Peyer's patch (tissue), 4 donors: ENCODE data around the gene ZNF66.

Source experiments
- CTCF ChIP-seq, 6 experiments: fragments of 450-650 bp in 4 of 6; fragments of 200-600 bp in 2 of 6; sonication (generic) in 1 of 6; IDR thresholded peaks; one replicate each; pipeline ENCODE4 v1.5.1; 2017 to 2019; ENCODE audit warnings: antibody characterized with exemption in 6 of 6, mild to moderate bottlenecking in 3 of 6, moderate library complexity in 1 of 6
- POLR2A ChIP-seq, 2 donors: fragments of 450-650 bp; IDR thresholded peaks; one replicate each; pipeline ENCODE4 v1.5.1; 2017; ENCODE audit warnings: antibody characterized with exemption in 2 of 2, mild to moderate bottlenecking in 2 of 2, moderate library complexity in 2 of 2

- TF ChIP-seq CTCF (IDR thresholded peaks at IDR 0.05) (no peak), POLR2A (IDR thresholded peaks at IDR 0.05) (no peak)
Measured at GRCh38 chr19:20791806-20792205, 15.7 kb downstream of the ZNF66 start.
